IMR-90 (cell line): ENCODE results near the gene NEDD4L. TPM values are rescaled to one million over a fixed set of nuclear protein-coding genes. Genes with fewer than 3 reads are reported as not detected.

Experiments
- ATAC-seq: fragments of 200-7000 bp; cut with Tn5 transposase; 2 replicates; pipeline ENCODE4 v1.9.1; 2020; ENCODE audit warnings: low read depth, mild to moderate bottlenecking, moderate library complexity
- BruUV-seq: library from RNA; stranded (reverse); fragments of 400-500 nt; replicated peaks from 2 replicates; lab custom pipeline; 2021; lab: Mats Ljungman, UMichigan
- CTCF ChIA-PET: fragments of 300-600 bp; formaldehyde crosslinking; extraction: SDS; loops from one replicate; lab custom pipeline; 2021; ENCODE audit warnings: antibody characterized with exemption; lab: Yijun Ruan, JAX
- POLR2A ChIA-PET: fragments of 300-600 bp; sonication (Branson Sonifier 250); formaldehyde crosslinking; loops from one replicate; lab custom pipeline; 2022; ENCODE audit warnings: antibody characterized with exemption; ENCODE audit not compliant: unreplicated experiment; lab: Charles Lee
- DNase-seq: peaks from one replicate; pipeline ENCODE4 v3.0.0; 2013
- H2AFZ ChIP-seq: replicated peaks from 2 replicates; pipeline ENCODE3; 2013; ENCODE audit warnings: low read length, mild to moderate bottlenecking; ENCODE audit not compliant: poor library complexity
- H2AK5ac ChIP-seq: 2 replicates; pipeline ENCODE4 v1.6.1; 2013; ENCODE audit warnings: low read depth, low read length, inconsistent platforms
- H2AK9ac ChIP-seq: replicated peaks from 2 replicates; pipeline ENCODE3; 2013; ENCODE audit warnings: mild to moderate bottlenecking, low read depth, low read length, moderate library complexity; ENCODE audit not compliant: poor library complexity
- H2BK120ac ChIP-seq: 2 replicates; pipeline ENCODE4 v1.6.1; 2013; ENCODE audit warnings: low read depth, low read length, inconsistent platforms
- H2BK15ac ChIP-seq: 3 replicates; pipeline ENCODE4 v1.6.1; 2013; ENCODE audit warnings: low read depth, low read length, inconsistent platforms
- H2BK20ac ChIP-seq: 2 replicates; pipeline ENCODE4 v1.6.1; 2013; ENCODE audit warnings: low read depth, mild to moderate bottlenecking, inconsistent platforms, low read length, moderate library complexity
- H2BK5ac ChIP-seq: 2 replicates; pipeline ENCODE4 v1.6.1; 2013; ENCODE audit warnings: mild to moderate bottlenecking, low read depth, low read length, inconsistent platforms; ENCODE audit not compliant: poor library complexity, severe bottlenecking
- H3K14ac ChIP-seq: replicated peaks from 2 replicates; pipeline ENCODE4 v1.6.1; 2013; ENCODE audit warnings: low read depth, low read length, inconsistent platforms
- H3K18ac ChIP-seq: 2 replicates; pipeline ENCODE4 v1.6.1; 2013; ENCODE audit warnings: low read depth, low read length, control low read depth
- H3K23ac ChIP-seq: 2 replicates; pipeline ENCODE4 v1.6.1; 2013; ENCODE audit warnings: low read depth, low read length, inconsistent platforms
- H3K27ac ChIP-seq: 2 replicates; pipeline ENCODE4 v1.5.1; 2013; ENCODE audit warnings: mild to moderate bottlenecking, control low read depth, low read length; ENCODE audit not compliant: insufficient read depth
- H3K27me3 ChIP-seq: 2 replicates; pipeline ENCODE4 v1.6.1; 2013; ENCODE audit warnings: low read length; ENCODE audit not compliant: control insufficient read depth, insufficient read depth
- H3K36me3 ChIP-seq: 2 replicates; pipeline ENCODE4 v1.6.1; 2013; ENCODE audit warnings: low read length, mixed read lengths; ENCODE audit not compliant: control insufficient read depth, insufficient read depth
- H3K4ac ChIP-seq: 2 replicates; pipeline ENCODE4 v1.6.1; 2013; ENCODE audit warnings: low read depth, low read length, inconsistent platforms
- H3K4me1 ChIP-seq: 2 replicates; pipeline ENCODE4 v1.6.1; 2013; ENCODE audit warnings: low read length, mixed read lengths; ENCODE audit not compliant: control insufficient read depth, insufficient read depth
- H3K4me2 ChIP-seq: 2 replicates; pipeline ENCODE4 v1.6.1; 2013; ENCODE audit warnings: low read depth, mild to moderate bottlenecking, control low read depth, low read length, moderate library complexity
- H3K4me3 ChIP-seq: 2 replicates; pipeline ENCODE4 v1.5.1; 2013; ENCODE audit warnings: low read depth, mild to moderate bottlenecking, control low read depth, low read length, moderate library complexity; ENCODE audit not compliant: insufficient read depth
- H3K56ac ChIP-seq: 2 replicates; pipeline ENCODE4 v1.6.1; 2013; ENCODE audit warnings: low read length, inconsistent platforms; ENCODE audit not compliant: insufficient read depth; ENCODE audit errors: extremely low read depth
- H3K79me1 ChIP-seq, 2 experiments: 2 replicates each; pipeline ENCODE4 v1.6.1; 2013; ENCODE audit warnings: low read length in 2 of 2, inconsistent platforms in 1 of 2, low read depth in 1 of 2
- H3K9ac ChIP-seq: 2 replicates; pipeline ENCODE4 v1.6.1; 2013; ENCODE audit warnings: low read depth, low read length, control low read depth
- H3K9me1 ChIP-seq: 2 replicates; pipeline ENCODE4 v1.6.1; 2013; ENCODE audit warnings: low read length, inconsistent platforms; ENCODE audit not compliant: insufficient read depth
- H3K9me3 ChIP-seq: 2 replicates; pipeline ENCODE4 v1.6.1; 2013; ENCODE audit warnings: low read length; ENCODE audit not compliant: control insufficient read depth, insufficient read depth
- H4K20me1 ChIP-seq: 2 replicates; pipeline ENCODE4 v1.6.1; 2013; ENCODE audit warnings: low read length, inconsistent platforms; ENCODE audit not compliant: insufficient read depth
- H4K5ac ChIP-seq: 2 replicates; pipeline ENCODE4 v1.6.1; 2013; ENCODE audit warnings: mild to moderate bottlenecking, low read depth, low read length, control low read depth
- H4K8ac ChIP-seq, 2 experiments: 2 replicates each; pipeline ENCODE4 v1.6.1; 2013; ENCODE audit warnings: low read depth in 2 of 2, low read length in 2 of 2, control low read depth in 1 of 2, inconsistent platforms in 1 of 2
- H4K91ac ChIP-seq: 2 replicates; pipeline ENCODE4 v1.6.1; 2013; ENCODE audit warnings: low read depth, low read length, inconsistent platforms; ENCODE audit not compliant: insufficient read depth
- CEBPB ChIP-seq: IDR thresholded peaks from 2 replicates; pipeline ENCODE4 v1.6.1; 2012; ENCODE audit warnings: low read depth, low read length, improper control_type of control experiment
- WGBS, 2 experiments: methylation state at CpG; one replicate each; pipeline versions ENCODE4 v1.1.5 to v1.1.7; 2013; ENCODE audit warnings: missing lambda C conversion rate in 2 of 2; ENCODE audit not compliant: insufficient read length in 1 of 2; ENCODE audit errors: extremely low coverage in 2 of 2; 5-methylcytosine and 5-hydroxymethylcytosine counted together
- dilution Hi-C: fragments of 300-500 bp; cut with HindIII; formaldehyde crosslinking; loops from one replicate; pipeline ENCODE4 v1.14.3; 2018; ENCODE audit warnings: low sequenced_read_pairs; ENCODE audit not compliant: unreplicated experiment
- in situ Hi-C: fragments of 300-500 bp; cut with MboI; formaldehyde crosslinking; loops from 3 replicates; pipeline ENCODE4 v1.14.3; 2019; ENCODE audit warnings: low sequenced_read_pairs, inconsistent platforms, mixed read lengths
- intact Hi-C: fragments of 100-400 bp; cut with micrococcal nuclease; formaldehyde crosslinking; loops from 2 replicates; pipeline ENCODE4 v1.10.0; 2022
- polyA plus RNA-seq, 3 experiments: library from polyadenylated mRNA; depleted of rRNA; stranded (reverse); fragments of >200 nt; gene quantifications; 2 replicates each; pipeline ENCODE4 v1.2.3, GENCODE V29; 2012; ENCODE audit warnings: low replicate concordance in 1 of 3
- total RNA-seq: library from RNA; depleted of rRNA; stranded (reverse); fragments of >200 nt; gene quantifications from 2 replicates; pipeline ENCODE4 v1.2.3, GENCODE V29; 2012
- TF ChIP-seq, protein P1 (sequence below): fragments of 150-350 bp; IDR thresholded peaks from 2 replicates; pipeline ENCODE4 v1.6.1; 2017; ENCODE audit warnings: mild to moderate bottlenecking, antibody characterized with exemption, low read length, low read depth

NEDD4L gene
- total and polyA plus RNA-seq, 2 of the 4 experiments (the other 2 are of a cell fraction) = 10.0 to 10.9 TPM

- H3K9me1 ChIP-seq = peaks cover 14% of the 10 kb centered on the region
- ChIA-PET CTCF (interaction anchor here (1.1 kb wide), 1 partner anchor 225 kb away, joined by 3 read pairs; no protein-coding TSS in a partner anchor), POLR2A (no interaction called here)
- H3K4me3 ChIP-seq = no peak overlapping the region
- no peak overlapping the region for H3K56ac ChIP-seq
- no peak overlapping the region for H3K9ac ChIP-seq
- H2BK120ac ChIP-seq = peak overlapping the region; percentile 6; the same call in 1 of the 2 replicates
- whole genome bisulfite sequencing, 2 experiments = 44% methylated on average over 4 of the region's 5 CpGs; no CpG with 5 or more reads in 1 of the 2 experiments
- ATAC-seq (no peak), DNase-seq (peak; percentile 27)
- BruUV-seq = no TSS peak
- H3K27ac ChIP-seq = peak overlapping the region; percentile 7; the same call in 1 of the 2 replicates
- 0 out of 4 replicates have a peak overlapping the region, but pooled peaks of 1 of the 2 experiments have one; percentile 28 for H4K8ac ChIP-seq
- peak overlapping the region; percentile 29; the same call in 1 of the 2 replicates for H3K23ac ChIP-seq
- peak overlapping the region; percentile 23; the same call in 1 of the 2 replicates for H2BK20ac ChIP-seq
- peak overlapping the region; percentile 42; the same call in 1 of the 2 replicates for H3K18ac ChIP-seq
- H2AK9ac ChIP-seq = no peak overlapping the region
- peak overlapping the region; percentile 34 for H2AFZ ChIP-seq
- peak overlapping the region; percentile 35 for H3K14ac ChIP-seq
- TF ChIP-seq, protein P1, sequence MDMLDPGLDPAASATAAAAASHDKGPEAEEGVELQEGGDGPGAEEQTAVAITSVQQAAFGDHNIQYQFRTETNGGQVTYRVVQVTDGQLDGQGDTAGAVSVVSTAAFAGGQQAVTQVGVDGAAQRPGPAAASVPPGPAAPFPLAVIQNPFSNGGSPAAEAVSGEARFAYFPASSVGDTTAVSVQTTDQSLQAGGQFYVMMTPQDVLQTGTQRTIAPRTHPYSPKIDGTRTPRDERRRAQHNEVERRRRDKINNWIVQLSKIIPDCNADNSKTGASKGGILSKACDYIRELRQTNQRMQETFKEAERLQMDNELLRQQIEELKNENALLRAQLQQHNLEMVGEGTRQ = no peak
- peak; percentile 75 for TF ChIP-seq CEBPB
- H3K4me2 ChIP-seq = peak overlapping the region; percentile 81
- H3K9me3 ChIP-seq = no peaks in the 10 kb centered on the region
- no peak overlapping the region for H2BK5ac ChIP-seq
- in situ Hi-C loops = no loop called here
- peak overlapping the region; percentile 58 for H4K5ac ChIP-seq
- H4K20me1 ChIP-seq = no peaks in the 10 kb centered on the region
- dilution Hi-C loops = no loop called here
- peak overlapping the region; percentile 33; the same call in 1 of the 2 replicates for H3K4ac ChIP-seq
- intact Hi-C loops = no loop called here
- no peaks in the 10 kb centered on the region for H3K79me1 ChIP-seq
- no peaks in the 10 kb centered on the region for H3K27me3 ChIP-seq
- H3K4me1 ChIP-seq = peaks cover 16% of the 10 kb centered on the region
- peak overlapping the region; percentile 19; the same call in 1 of the 2 replicates for H2AK5ac ChIP-seq
- H2BK15ac ChIP-seq = peak overlapping the region; percentile 60; the same call in 1 of the 3 replicates
- H3K36me3 ChIP-seq = peaks cover 3% of the 10 kb centered on the region; the same call in 1 of the 2 replicates
- no peak overlapping the region; the same call in 1 of the 2 replicates for H4K91ac ChIP-seq
Observed at GRCh38 chr18:58361212-58361611, 317.2 kb downstream of the NEDD4L start.
